HFF-Myc (cell line): ENCODE results near the gene FOXO3.

Experiments used
- DNase-seq: peaks from one replicate; pipeline ENCODE4 v3.0.0-alpha.2; 2011; ENCODE audit warnings: low read depth; ENCODE audit errors: extremely low read depth
- H3K4me3 ChIP-seq: replicated peaks from 2 replicates; pipeline ENCODE4 v1.5.1; 2011; ENCODE audit warnings: low read depth, mild to moderate bottlenecking, control low read depth, low read length
- TF ChIP-seq, protein P1 (sequence below): IDR thresholded peaks from 2 replicates; pipeline ENCODE4 v1.5.1; 2012; ENCODE audit warnings: mild to moderate bottlenecking, low read depth, low read length, control low read depth; ENCODE audit errors: missing control alignments

FOXO3 gene

DNA sequence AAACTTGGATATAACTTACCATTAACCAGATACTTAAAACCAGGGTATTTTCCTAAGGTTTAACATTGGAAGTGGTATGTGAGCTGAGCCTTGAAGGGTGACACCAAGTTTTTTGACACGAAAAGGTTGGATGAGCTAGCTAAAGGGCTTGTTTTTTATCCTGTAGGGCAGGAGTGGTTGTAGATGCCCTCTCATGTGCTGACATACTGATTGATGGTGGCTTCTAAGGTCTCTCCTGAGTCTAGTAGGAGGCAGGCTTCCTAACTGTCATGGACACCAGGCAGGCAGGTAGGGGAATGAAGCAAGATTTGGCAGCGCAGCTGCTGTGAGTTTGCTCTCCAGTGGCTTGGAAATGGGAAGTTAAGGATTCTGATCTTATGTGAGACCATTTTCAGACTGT is 66.1 kb downstream of the FOXO3 start:
- no peak overlapping the region for H3K4me3 ChIP-seq
- TF ChIP-seq, protein P1, sequence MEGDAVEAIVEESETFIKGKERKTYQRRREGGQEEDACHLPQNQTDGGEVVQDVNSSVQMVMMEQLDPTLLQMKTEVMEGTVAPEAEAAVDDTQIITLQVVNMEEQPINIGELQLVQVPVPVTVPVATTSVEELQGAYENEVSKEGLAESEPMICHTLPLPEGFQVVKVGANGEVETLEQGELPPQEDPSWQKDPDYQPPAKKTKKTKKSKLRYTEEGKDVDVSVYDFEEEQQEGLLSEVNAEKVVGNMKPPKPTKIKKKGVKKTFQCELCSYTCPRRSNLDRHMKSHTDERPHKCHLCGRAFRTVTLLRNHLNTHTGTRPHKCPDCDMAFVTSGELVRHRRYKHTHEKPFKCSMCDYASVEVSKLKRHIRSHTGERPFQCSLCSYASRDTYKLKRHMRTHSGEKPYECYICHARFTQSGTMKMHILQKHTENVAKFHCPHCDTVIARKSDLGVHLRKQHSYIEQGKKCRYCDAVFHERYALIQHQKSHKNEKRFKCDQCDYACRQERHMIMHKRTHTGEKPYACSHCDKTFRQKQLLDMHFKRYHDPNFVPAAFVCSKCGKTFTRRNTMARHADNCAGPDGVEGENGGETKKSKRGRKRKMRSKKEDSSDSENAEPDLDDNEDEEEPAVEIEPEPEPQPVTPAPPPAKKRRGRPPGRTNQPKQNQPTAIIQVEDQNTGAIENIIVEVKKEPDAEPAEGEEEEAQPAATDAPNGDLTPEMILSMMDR, result no peak
- no peak for DNase-seq

DNA sequence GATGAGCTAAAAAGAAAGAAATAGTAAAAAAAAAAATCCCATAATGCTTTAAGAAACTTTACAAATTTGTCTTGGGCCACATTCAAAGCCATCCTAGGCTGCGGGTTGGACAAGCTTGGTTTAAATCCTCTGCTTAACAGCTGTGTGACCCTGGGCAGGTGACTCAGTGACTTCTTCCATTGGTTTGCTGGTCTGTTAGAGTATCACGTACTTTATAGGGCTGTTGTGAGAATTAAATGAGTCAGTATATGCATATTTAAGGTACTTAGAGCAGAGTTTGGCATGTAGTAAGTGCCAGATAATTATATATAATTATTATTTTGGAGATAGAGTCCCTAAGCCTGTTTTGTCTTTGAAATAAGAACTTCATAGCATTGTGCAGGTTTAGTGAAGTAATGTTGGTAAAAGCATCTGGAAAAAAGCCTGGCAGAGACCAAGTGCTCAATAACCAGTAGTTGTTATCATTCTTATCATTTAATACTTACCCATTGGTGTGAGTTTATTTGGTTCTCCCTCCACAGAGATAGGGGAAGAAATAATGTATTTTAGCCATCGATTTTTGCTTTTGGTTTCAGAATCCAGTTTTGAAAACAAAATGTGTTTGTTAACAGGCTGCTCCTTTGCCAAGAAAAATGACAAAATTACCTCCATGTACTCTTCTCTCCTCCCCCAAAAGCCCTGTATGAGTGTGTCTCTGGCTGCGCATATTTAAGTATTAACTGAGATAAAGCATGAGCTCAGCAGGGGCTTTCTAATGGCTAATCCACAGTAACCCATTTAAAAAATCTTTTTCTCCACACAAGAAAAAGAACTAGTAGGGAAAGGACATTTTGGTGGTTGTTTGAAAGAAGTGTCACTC is 67.2 kb downstream of the FOXO3 start:
- no peak for DNase-seq
- TF ChIP-seq, protein P1, result no peak
- H3K4me3 ChIP-seq, result no peak overlapping the region

DNA sequence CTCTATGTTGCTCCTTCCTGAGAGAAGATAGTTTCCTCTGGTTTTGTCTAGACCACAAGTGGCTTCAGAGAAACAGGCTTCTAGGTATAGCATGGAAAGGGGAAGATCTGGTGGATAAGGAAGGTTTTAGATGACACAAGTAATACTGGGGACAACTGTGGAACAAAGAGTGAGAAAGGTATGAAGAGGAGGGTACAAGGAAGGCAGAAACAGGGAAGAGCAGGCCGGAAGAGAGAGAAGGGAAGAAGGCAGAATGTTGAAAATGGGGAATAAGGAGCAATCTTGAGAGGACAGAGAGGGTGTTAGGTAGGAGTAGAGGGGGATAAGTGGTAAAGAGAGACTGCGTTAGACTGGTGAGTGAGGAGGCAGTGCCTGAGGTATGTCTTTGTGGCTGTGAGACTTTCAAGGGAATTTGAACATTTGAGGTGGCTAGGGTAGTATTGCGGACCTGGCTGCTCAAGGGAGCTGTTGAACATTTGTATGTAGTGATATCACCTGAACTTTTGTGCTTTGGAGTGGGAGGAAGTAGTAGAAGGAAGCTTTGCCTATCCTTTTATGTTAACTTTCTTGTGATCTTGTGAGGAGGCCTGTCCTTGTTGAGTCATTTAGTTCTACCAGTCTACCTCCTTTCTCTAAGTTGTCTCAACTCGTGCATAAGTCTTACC is 69.5 kb downstream of the FOXO3 start:
- no peak for DNase-seq
- TF ChIP-seq, protein P1, result no peak
- no peak overlapping the region for H3K4me3 ChIP-seq

DNA sequence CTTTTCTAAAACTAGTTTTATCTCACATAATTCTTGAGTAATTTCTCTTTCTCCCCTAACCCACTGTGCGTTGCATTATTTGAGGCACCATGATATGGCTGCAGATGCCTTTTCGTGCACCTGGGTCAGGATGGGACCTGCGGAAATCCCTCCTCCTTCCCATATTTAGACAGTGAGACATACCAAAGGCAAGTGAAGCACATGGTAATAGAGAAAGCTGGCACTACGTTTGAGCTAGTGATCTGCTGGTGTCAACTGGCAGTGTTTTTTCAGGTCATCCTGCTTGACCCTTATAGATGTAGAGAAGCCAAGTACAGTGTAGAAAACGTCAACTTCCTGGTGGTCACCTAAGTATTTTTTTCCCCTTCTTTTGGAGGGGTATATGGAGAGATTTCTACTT is 71.7 kb downstream of the FOXO3 start:
- H3K4me3 ChIP-seq, result no peak overlapping the region
- DNase-seq, result no peak

DNA sequence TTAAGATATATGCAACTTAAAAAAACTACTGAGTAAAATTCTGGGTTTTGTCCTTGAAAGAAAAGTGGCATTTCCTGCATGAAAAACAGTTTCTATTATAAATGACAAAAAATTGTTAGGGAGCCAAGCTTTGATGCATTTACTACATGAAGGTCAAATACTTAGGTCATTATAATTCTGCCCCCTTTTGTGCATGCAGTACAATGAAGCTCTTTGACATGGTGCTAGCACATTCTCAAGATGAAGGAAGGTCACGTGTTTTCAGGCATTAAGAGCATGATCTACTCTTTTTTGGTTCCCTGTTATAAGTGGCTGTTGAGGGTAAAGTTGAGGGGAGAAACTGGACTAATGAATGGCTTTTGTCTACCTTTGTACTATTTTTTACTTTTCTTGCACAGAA is 72.7 kb downstream of the FOXO3 start:
- H3K4me3 ChIP-seq, result no peak overlapping the region
- DNase-seq, result no peak
- TF ChIP-seq, protein P1, result no peak

More for the DNA sequence above, 71.7 kb downstream of the FOXO3 start:
- TF ChIP-seq, protein P1, result no peak

DNA sequence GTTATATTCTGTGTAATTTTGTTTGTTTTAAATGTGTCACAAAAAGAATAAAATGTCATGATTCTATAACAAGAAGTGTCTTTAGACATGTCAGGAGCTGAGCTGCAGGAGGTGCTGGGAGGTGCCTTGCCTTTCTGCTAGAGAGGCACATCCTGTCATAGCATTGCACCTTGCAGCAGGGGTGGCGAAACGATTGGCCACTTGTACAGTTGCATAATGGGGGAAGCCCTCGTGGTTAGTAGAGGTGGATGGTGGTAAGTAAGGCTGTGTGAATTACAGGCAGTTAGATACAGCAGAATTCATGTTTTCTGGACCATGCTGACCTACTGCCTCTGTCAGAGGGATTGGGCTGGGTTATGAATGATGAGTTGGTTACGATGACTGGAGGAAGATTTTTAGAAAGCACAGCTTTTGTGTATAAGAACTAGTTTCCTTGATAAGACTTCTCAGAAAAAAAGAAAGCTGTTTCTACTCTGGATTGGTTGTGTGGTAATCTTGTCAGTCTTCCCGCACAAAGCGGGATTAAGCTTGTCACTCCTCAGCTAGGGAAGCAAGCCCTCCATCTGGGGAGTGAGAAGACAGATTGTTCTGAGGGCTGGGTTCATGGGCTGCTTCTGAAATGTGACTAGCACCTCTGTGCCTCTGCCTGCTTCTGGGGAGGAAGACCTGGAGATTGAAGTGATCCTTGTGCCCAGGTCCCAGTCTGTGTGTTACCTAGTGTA is 74.9 kb downstream of the FOXO3 start:
- DNase-seq, result no peak
- H3K4me3 ChIP-seq, result no peak overlapping the region
- TF ChIP-seq, protein P1, result no peak
